BJ (cell line): ENCODE data around the gene RAB8B. TPM values are rescaled to one million over a fixed set of nuclear protein-coding genes. Genes with fewer than 3 reads are reported as not detected.

Experiments
- CTCF ChIA-PET: fragments of 350-600 bp; formaldehyde crosslinking; extraction: SDS; loops from one replicate; lab custom pipeline; 2021; ENCODE audit warnings: antibody characterized with exemption, inconsistent platforms; lab: Yijun Ruan, JAX
- POLR2A ChIA-PET: fragments of 300-600 bp; sonication (Branson Sonifier 250); formaldehyde crosslinking; extraction: SDS; loops from one replicate; lab custom pipeline; 2021; ENCODE audit warnings: antibody characterized with exemption; lab: Charles Lee
- DNase-seq: peaks from one replicate; pipeline ENCODE4 v3.0.0-alpha.2; 2011; ENCODE audit warnings: low read depth
- H3K27me3 ChIP-seq: 2 replicates; pipeline ENCODE4 v1.6.0; 2011; ENCODE audit warnings: low read length; ENCODE audit not compliant: control insufficient read depth, insufficient read depth
- H3K36me3 ChIP-seq: 2 replicates; pipeline ENCODE4 v1.5.1; 2011; ENCODE audit warnings: low read length; ENCODE audit not compliant: control insufficient read depth, insufficient read depth
- H3K4me3 ChIP-seq: 2 replicates; pipeline ENCODE4 v1.5.1; 2011; ENCODE audit warnings: low read depth, mild to moderate bottlenecking, control low read depth, low read length
- CTCF ChIP-seq: IDR thresholded peaks from 2 replicates; pipeline ENCODE4 v1.5.1; 2011; ENCODE audit warnings: low read depth, mild to moderate bottlenecking, control low read depth, inconsistent platforms, low read length, moderate library complexity; ENCODE audit not compliant: insufficient read depth
- polyA plus RNA-seq: library from polyadenylated mRNA; depleted of rRNA; stranded (reverse); fragments of >200 nt; gene quantifications from 2 replicates; pipeline ENCODE4 v1.2.3, GENCODE V29; 2011

The RAB8B gene
- polyA plus RNA-seq, 1 experiment, result 16.4 TPM

GRCh38 chr15:63283126-63283525 lies 93.7 kb downstream of the RAB8B start:
- ChIA-PET POLR2A (no interaction called here), CTCF (no interaction called here)
- no peak overlapping the region for H3K4me3 ChIP-seq
- TF ChIP-seq CTCF, result no peak
- H3K27me3 ChIP-seq, result no peaks in the 10 kb centered on the region
- H3K36me3 ChIP-seq, result peaks cover 3% of the 10 kb centered on the region
- DNase-seq, result no peak

- CTCF ChIA-PET, result no interaction called here
- no peaks in the 10 kb centered on the region for H3K27me3 ChIP-seq
- TF ChIP-seq CTCF, result no peak
- H3K4me3 ChIP-seq, result no peak overlapping the region
- H3K36me3 ChIP-seq, result peaks cover 3% of the 10 kb centered on the region
- POLR2A ChIA-PET, result no interaction called here
- DNase-seq, result no peak
Measured at GRCh38 chr15:63284335-63284734, 94.9 kb downstream of the RAB8B start.

- Histone ChIP-seq H3K27me3 (no peaks in the 10 kb centered on the region), H3K36me3 (peaks cover 3% of the 10 kb centered on the region), H3K4me3 (no peak overlapping the region)
- CTCF ChIA-PET, result interaction anchor here (0.7 to 6.0 kb wide), 4 partner anchors 9 to 218 kb away, joined by 3 to 69 read pairs (median 30); no protein-coding TSS in a partner anchor
- POLR2A ChIA-PET, result interaction anchor here (0.6 kb wide), 1 partner anchor 102 kb away, joined by 3 read pairs; no protein-coding TSS in a partner anchor
- no peak for TF ChIP-seq CTCF
- no peak for DNase-seq
Measured at GRCh38 chr15:63287109-63287508, 97.7 kb downstream of the RAB8B start.

- no peaks in the 10 kb centered on the region for H3K27me3 ChIP-seq
- no peak for DNase-seq
- TF ChIP-seq CTCF, result no peak
- H3K36me3 ChIP-seq, result peaks cover 3% of the 10 kb centered on the region
- no peak overlapping the region for H3K4me3 ChIP-seq
- ChIA-PET CTCF (interaction anchor here (1.0 to 6.0 kb wide), 7 partner anchors 10 to 117 kb away, joined by 3 to 69 read pairs (median 4); partner anchors contain the start of genes APH1B and CA12), POLR2A (interaction anchor here (0.7 kb wide), 1 partner anchor 322 kb away, joined by 3 read pairs; no protein-coding TSS in a partner anchor)
Measured at GRCh38 chr15:63288342-63288741, 98.9 kb downstream of the RAB8B start.

- POLR2A ChIA-PET, result interaction anchor here (0.6 to 0.7 kb wide), 2 partner anchors 154 to 321 kb away, joined by 3 read pairs; no protein-coding TSS in a partner anchor
- TF ChIP-seq CTCF, result peak; percentile 66
- Histone ChIP-seq H3K27me3 (no peaks in the 10 kb centered on the region), H3K36me3 (peaks cover 3% of the 10 kb centered on the region), H3K4me3 (no peak overlapping the region)
- CTCF ChIA-PET, result interaction anchor here (0.7 to 6.0 kb wide), 9 partner anchors 9 to 210 kb away, joined by 3 to 69 read pairs (median 3); partner anchors contain the start of gene APH1B
- peak; percentile 15 for DNase-seq
Measured at GRCh38 chr15:63288778-63289378, 99.5 kb downstream of the RAB8B start.
